Neural crest cell (in vitro differentiated cells): ENCODE data around the gene CCDC57. TPM values are rescaled to one million over a fixed set of nuclear protein-coding genes. Genes with fewer than 3 reads are reported as not detected.
"Not testable (repeated sequence)": the region's sequence is repeated elsewhere in the genome, so short reads cannot be mapped to it uniquely, and the experiment has no call there.

Experiments used
- DNase-seq: peaks from one replicate; pipeline ENCODE4 v3.0.0; 2021; ENCODE audit warnings: low read depth, mixed read lengths, low spot score
- H3K27ac Mint-ChIP-seq: one replicate; pipeline ENCODE4 v1.8.0; 2021; ENCODE audit warnings: mild to moderate bottlenecking, mixed read lengths; ENCODE audit not compliant: unreplicated experiment
- H3K27me3 Mint-ChIP-seq: 2 replicates; pipeline ENCODE4 v1.8.0; 2021; ENCODE audit warnings: low read depth, mild to moderate bottlenecking, mixed read lengths
- H3K36me3 Mint-ChIP-seq: 2 replicates; pipeline ENCODE4 v1.8.0; 2021; ENCODE audit warnings: low read depth, mild to moderate bottlenecking, mixed read lengths
- H3K4me1 Mint-ChIP-seq: 2 replicates; pipeline ENCODE4 v1.8.0; 2021; ENCODE audit warnings: mixed read lengths
- H3K4me3 Mint-ChIP-seq: one replicate; pipeline ENCODE4 v1.8.0; 2021; ENCODE audit warnings: mild to moderate bottlenecking, mixed read lengths
- H3K9me3 Mint-ChIP-seq: 2 replicates; pipeline ENCODE4 v1.8.0; 2021; ENCODE audit warnings: mixed read lengths
- total RNA-seq: library from RNA; stranded (reverse); gene quantifications from 2 replicates; pipeline ENCODE4 v1.2.1, GENCODE V29; 2021
- TF ChIP-seq, protein P1 (sequence below): fragments of 200-600 bp; sonication (generic); conservative IDR thresholded peaks from 2 replicates; pipeline ENCODE4 v1.5.0; 2021; ENCODE audit warnings: antibody characterized with exemption, mild to moderate bottlenecking

Gene CCDC57
- total RNA-seq, 1 donor from 2014 or later, result 47.5 TPM

DNA sequence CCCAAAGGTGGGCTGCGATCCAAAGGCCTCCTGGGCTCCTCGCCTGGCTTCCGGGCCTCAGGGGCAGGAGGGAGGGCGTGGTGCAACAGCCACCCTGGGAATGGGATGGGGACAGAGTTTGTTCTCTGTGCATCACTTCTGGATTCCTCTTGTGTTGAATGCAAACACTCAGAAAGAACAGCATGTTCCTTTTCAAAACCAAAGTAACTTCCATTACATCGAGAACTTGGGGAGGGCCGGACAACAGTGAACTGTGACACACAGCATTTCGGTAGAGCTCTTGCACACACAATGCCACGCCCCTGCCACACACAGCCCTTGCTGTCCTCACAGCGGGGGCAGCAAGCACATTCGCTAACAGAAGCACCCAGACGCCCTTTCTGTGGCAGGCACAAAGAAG, 78.5 kb downstream of the CCDC57 start:
- Mint-ChIP-seq H3K9me3 (no peaks in the 10 kb centered on the region), H3K36me3 (no peaks in the 10 kb centered on the region), H3K27me3 (no peaks in the 10 kb centered on the region), H3K4me3 (no peak overlapping the region), H3K4me1 (no peaks in the 10 kb centered on the region), H3K27ac (no peak overlapping the region)
- TF ChIP-seq, protein P1, sequence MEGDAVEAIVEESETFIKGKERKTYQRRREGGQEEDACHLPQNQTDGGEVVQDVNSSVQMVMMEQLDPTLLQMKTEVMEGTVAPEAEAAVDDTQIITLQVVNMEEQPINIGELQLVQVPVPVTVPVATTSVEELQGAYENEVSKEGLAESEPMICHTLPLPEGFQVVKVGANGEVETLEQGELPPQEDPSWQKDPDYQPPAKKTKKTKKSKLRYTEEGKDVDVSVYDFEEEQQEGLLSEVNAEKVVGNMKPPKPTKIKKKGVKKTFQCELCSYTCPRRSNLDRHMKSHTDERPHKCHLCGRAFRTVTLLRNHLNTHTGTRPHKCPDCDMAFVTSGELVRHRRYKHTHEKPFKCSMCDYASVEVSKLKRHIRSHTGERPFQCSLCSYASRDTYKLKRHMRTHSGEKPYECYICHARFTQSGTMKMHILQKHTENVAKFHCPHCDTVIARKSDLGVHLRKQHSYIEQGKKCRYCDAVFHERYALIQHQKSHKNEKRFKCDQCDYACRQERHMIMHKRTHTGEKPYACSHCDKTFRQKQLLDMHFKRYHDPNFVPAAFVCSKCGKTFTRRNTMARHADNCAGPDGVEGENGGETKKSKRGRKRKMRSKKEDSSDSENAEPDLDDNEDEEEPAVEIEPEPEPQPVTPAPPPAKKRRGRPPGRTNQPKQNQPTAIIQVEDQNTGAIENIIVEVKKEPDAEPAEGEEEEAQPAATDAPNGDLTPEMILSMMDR, result no peak
- DNase-seq, result no peak

DNA sequence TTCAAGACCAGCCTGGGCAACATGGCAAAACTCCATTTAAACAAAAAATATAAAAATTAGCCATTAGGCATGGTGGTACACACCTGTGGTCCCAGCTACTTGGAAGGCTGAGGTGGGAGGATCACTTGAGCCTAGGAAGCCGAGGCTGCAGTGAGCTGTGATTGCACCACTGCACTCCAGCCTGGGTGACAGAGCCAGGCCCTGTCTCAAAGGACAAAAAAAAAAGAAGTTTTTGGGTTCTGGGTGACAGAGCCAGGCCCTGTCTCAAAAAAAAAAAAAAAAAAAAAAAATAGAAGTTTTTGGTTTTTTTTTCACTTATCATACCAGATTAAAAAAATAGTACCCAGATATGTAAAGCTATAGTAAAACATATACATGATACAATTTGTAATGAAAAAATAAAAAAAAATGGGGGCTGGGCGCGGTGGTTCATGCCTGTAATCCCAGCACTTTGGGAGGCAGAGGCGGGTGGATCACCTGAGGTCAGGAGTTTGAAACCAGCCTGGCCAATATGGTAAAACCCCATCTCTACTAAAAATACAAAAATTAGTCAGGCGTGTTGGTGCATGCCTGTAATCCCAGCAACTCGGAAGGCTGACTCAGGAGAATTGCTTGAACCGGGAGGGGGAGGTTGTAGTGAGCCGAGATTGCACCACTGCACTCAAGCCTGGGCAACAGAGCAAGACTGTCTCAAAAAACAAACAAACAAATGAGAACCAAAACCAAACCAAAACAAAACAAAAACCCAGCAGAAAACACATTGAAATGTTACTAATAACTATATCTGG, 79.3 kb downstream of the CCDC57 start:
- not testable (repeated sequence) for H3K4me3 Mint-ChIP-seq, H3K27ac Mint-ChIP-seq

DNA sequence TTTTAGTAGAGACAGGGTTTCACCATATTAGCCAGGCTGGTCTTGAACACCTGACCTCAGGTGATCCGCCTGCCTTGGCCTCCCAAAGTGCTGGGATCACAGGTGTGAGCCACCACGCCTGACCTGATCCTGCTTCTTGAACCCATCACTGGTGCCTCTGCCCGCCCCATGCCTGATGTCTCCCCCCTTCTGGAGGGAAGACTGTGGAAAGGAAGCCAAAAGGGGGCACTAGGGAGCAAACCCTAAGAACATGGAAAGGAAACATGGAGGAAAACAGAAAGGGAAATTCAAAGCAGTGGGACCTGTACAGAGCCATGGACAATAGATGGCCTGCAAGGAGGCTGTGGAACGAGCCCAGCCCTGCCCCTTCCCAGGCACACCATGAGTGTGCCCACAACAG, 83.5 kb downstream of the CCDC57 start:
- H3K9me3 Mint-ChIP-seq, result no peaks in the 10 kb centered on the region

More for the DNA sequence above, 79.3 kb downstream of the CCDC57 start:
- not testable (repeated sequence) for H3K9me3 Mint-ChIP-seq, H3K36me3 Mint-ChIP-seq, H3K27me3 Mint-ChIP-seq, DNase-seq, H3K4me1 Mint-ChIP-seq

DNA sequence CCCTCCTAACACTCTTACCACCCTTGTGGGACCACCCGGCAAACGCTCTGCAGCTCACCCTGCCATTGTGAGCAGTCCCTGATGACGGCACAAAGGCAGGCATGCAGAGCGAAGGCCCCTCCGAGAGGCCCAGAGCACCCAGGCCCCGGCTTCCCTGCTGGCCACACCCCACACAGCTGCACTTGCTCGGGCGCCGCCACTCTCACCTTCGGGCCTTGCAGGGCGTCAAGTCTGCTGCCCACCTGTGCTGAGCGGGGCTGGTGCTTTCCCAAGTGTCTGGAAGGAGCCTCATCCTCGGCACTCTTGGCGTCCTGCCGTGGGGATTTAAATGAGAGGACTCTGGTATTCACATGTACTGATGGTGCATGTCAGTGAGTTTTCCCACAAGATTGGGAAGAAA, 84.4 kb downstream of the CCDC57 start:
- peaks cover 9% of the 10 kb centered on the region for H3K36me3 Mint-ChIP-seq
- DNase-seq, result no peak
- H3K4me3 Mint-ChIP-seq, result no peak overlapping the region
- no peaks in the 10 kb centered on the region for H3K4me1 Mint-ChIP-seq
- H3K27me3 Mint-ChIP-seq, result no peaks in the 10 kb centered on the region
- no peak overlapping the region for H3K27ac Mint-ChIP-seq
- TF ChIP-seq, protein P1, result no peak
- no peaks in the 10 kb centered on the region for H3K9me3 Mint-ChIP-seq

More for the DNA sequence above, 83.5 kb downstream of the CCDC57 start:
- Mint-ChIP-seq H3K27me3 (no peaks in the 10 kb centered on the region), H3K4me3 (no peak overlapping the region), H3K27ac (no peak overlapping the region), H3K36me3 (peaks cover 7% of the 10 kb centered on the region), H3K4me1 (no peaks in the 10 kb centered on the region)
- DNase-seq, result no peak
- TF ChIP-seq, protein P1, result no peak

DNA sequence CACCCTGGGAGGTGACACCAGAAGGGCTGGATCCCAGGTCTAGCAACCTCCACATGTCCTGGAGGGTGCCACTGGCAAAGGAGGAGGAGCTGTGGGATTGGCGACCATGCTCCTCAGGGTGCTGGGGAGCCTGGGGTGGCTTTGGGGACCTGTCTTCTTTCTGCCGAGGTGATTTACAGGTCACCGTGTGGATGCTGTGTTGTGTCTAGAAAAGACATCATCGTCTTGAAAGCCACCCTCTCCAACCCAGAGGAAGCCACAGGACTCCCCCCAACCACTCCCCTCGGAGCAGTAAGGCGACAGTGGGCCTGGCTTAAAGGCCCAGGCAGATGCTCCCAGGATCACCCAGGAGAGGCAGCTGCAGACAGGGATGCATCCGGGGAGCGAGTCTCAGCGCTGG, 84.9 kb downstream of the CCDC57 start:
- peaks cover 1% of the 10 kb centered on the region for H3K4me1 Mint-ChIP-seq
- peaks cover 9% of the 10 kb centered on the region for H3K36me3 Mint-ChIP-seq
- no peaks in the 10 kb centered on the region for H3K9me3 Mint-ChIP-seq

DNA sequence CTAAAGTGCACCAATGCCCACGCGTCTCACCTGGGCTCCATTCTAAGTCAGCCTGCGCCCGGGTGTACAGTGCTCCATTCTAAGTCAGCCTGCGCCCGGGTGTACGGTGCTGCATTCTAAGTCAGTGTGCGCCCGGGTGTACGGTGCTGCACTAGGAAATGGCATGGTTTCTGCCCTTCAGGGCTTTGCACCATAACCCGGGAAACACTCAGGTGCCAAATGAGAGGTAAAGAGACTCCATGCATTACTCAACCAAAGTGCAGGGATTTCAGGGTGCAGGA, 85.4 kb downstream of the CCDC57 start:
- no peak for DNase-seq

More for the DNA sequence above, 84.9 kb downstream of the CCDC57 start:
- DNase-seq, result no peak
- no peak overlapping the region for H3K4me3 Mint-ChIP-seq
- no peak overlapping the region for H3K27ac Mint-ChIP-seq
- TF ChIP-seq, protein P1, result no peak
- no peaks in the 10 kb centered on the region for H3K27me3 Mint-ChIP-seq

More for the DNA sequence above, 85.4 kb downstream of the CCDC57 start:
- H3K27ac Mint-ChIP-seq, result no peak overlapping the region
- TF ChIP-seq, protein P1, result no peak
- H3K4me1 Mint-ChIP-seq, result peaks cover 3% of the 10 kb centered on the region
- no peaks in the 10 kb centered on the region for H3K27me3 Mint-ChIP-seq
- no peak overlapping the region for H3K4me3 Mint-ChIP-seq
- no peaks in the 10 kb centered on the region for H3K9me3 Mint-ChIP-seq
- peaks cover 9% of the 10 kb centered on the region for H3K36me3 Mint-ChIP-seq
